ENCODE results near the gene DGCR6L.
"Not testable (repeated sequence)": the region's sequence is repeated elsewhere in the genome, so short reads cannot be mapped to it uniquely, and the experiment has no call there.

- not testable (repeated sequence) for TF ChIP-seq CTCF (conservative IDR thresholded peaks at IDR 0.05; ENCODE audit: low read depth, low read length); EZH2 (IDR thresholded peaks at IDR 0.05; ENCODE audit: borderline replicate concordance, low read depth, low read length, poor library complexity, severe bottlenecking)
Measured at GRCh38 chr22:20366841-20367240, 47.0 kb upstream of the DGCR6L start.

All from A673 (cell line).